Stimulated activated CD4-positive, alpha-beta T cell treated with anti-CD3 and anti-CD28 coated beads, Interleukin-12 subunit alpha, Interleukin-12 subunit beta, amount 100 ng/mL, for 48 hours (primary cell): ENCODE results near the gene CMTM5.

Source experiments
- DNase-seq, 3 donors: peaks; one replicate each; pipeline ENCODE4 v3.0.0-alpha.2; 2020; ENCODE audit warnings: low read depth in 2 of 3, low spot score in 1 of 3

CMTM5 gene

DNA sequence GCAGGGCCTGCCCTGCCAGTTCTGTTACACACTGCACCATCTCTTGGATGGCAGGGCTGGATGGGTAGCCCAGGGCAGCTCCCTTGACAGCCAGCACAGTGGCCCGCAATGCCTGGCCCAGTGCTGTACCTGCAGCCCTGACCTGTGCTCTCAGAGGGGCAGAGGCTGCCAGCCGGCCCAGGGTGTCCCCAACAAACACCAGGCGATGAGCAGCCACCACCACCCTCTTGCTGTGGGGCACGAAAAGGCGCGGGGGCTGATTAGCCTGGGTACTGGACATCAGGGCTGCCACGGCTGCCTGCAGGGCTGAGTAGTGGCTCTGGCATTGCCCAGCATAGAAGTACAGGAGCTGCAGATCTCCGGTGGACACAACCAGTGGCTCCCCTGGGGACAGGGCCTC lies 19.6 kb upstream of the CMTM5 start:
- no peak for DNase-seq

DNA sequence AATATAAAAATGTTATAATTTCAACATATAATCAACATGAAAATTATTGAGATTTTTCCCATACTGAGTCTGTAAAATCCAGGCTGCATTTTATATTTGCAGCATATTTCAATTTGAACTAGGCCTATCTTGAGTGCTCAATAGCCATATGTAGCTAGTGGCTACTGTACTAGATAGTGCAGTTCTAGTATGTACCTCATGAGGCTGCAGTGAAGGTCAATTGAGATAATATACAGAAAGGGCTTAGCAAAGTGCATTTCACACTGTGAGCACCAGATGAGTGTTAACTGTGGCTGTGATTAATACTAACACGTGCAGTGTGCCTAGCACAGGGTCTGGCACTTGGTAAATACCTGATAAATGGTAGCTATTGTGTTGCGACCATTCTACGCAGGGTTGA lies 18.8 kb upstream of the CMTM5 start:
- no peak for DNase-seq

DNA sequence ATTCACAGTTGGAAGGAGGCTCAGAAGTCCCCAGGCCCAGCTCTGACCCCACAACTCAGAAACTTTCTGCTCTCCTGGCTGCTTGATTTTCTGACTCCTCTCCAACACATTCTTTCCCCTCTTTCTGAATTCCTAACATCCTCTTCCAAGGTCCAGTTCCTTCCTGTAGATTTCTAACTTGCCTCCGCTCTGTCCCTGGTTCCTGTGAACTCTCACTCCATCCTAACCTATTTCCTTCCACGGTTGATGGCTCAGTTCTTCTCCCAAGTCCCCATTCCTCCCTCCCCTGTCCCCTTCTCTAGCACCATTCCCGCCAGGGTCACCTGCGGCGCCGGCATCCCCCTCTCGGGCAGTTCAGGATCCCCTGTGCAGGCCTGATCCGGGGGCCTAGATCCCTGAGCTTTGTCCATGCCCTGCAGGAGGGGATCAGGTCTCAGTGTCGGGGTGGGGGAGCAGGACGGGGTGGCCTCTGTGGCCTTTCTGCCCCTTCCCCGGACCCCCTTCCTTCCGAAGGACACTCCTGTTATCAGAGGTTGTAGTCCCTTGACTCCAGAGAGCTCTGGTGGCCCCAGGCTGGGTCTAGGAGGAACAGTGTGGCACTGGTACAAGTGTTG lies 18.2 kb upstream of the CMTM5 start:
- DNase-seq, result no peak

DNA sequence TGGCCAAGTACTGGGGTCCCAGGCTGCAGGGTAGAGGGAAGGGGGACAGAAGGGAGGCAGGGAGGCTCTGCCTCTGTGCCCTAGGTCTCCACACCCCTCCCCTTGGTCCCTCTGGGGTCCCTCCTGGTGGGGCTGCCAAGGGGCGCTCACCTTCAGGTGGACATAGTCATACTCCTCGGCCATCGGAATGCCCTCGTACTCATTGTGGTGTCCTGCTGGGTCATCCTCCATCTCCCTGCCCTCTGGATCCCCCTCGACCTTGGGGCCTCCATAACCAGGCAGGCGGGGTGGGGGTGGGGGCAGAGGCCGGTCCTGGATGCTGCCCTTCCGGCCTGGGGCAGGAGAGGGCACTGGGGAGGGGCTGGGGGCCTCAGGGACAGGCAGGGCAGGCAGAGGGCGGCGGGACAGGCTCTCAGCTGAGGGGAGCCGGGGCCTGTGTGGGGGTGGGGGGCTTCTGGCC lies 17.6 kb upstream of the CMTM5 start:
- DNase-seq, result no peak

DNA sequence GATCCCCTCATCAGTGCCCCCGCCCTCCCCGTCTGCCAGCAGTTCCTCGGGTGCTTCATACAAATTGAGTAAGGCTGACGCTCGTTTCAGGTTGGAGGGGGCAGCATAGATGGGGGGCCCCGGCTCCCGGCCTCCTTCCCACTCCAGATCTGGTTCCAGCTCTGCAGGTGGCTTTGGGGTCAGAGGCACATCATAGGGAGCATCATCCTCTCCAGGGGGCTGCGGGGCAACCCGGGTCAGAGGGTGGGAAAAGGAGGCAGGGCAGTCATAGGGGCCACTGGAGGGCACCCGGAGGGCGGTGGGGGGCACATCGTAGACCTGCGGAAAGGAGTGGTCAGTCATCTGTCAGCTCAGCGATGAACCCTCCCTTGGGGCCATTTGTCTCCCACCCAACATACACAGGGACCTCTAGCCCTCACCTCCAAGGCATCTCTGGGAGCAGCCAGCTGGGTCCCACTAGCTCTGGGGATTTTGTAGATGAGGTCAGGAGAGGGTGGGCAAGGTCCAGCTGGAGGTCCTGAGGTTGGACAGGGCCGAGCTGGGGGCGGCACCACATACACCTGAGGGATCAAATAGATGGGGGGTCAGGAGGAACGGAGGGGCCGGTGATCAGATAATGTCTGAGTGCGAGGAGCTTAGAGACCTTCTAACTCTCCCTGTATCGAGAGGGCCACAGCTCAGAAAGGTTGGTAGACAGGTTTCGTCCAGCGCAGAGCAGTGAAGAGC lies 17.0 kb upstream of the CMTM5 start:
- no peak for DNase-seq

DNA sequence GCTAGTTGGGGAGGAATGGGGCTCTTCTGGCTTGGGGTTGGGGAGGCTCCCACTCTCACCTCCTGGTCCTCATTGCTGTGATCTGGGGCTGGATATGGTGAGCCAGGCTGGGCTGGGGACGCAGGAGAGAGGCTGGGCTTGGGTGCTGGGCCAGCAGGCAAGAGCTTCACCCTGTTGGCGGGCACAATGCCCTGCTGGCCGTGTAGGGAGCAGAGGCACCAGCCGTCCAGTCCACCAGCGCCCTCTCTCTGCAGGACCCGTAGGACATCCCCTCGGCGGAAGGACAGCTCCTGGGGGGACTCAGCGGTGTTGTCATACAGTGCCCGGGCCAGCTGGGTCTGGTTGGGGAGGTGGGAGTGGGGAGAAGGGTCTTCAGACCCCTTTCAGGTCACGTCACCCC lies 16.4 kb upstream of the CMTM5 start:
- DNase-seq, result no peak

DNA sequence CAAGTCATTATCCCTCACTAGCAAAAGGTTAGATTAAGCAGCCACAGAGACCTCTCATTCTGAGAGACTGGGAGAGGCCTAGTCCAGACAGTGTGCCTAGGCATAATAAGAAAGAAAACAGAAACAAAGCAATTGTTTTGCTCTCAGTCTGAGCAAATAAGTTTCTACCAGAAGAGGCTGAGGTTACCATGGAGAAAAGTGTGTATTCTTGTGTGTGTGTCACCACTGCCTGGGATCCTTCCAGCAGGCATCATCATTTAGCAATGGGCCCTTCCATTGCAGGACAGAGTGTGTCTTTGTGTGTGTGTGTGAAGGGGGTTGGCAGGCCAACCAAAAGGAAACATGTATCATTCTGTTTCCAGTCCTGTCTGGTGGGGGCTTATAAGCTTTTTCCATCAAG lies 15.5 kb upstream of the CMTM5 start:
- DNase-seq, result no peak

DNA sequence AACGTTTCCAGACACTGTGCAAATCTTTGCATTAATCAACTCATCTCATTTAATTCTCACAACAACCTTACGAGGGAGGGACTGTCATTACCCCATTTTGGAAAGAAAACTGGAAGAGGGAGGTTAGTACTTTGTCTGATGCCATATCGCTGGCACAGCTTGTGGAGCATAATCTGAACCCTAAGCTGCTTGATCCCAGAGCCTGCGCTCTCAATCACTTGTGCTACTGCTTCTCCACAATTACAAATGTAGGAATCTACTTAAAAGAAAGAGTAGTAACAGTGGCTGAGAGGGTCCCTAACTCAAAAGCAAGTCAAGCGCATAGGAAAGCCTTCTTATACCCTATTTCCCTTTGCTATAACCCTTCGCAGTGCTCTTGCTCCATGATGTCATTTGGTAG lies 15.1 kb upstream of the CMTM5 start:
- no peak for DNase-seq

DNA sequence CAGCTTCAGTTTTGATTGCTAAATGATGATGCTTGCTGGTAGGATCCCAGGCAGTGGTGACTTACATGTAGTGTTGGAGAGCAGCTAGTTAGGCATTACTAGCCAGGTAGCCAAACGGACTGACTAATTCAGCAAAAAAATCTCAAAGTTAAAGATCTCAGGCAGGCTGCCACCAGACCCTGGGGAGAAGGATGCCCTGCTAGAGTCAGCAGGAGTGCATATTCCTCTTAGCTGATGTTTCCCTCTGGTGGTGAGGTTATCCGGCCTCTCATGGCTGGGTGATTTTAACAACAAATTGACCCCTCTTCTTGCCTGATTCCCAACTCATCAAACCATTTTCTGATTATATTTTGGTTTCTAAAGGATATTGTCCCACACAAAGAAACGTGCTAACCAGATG lies 14.6 kb upstream of the CMTM5 start:
- DNase-seq, result no peak

DNA sequence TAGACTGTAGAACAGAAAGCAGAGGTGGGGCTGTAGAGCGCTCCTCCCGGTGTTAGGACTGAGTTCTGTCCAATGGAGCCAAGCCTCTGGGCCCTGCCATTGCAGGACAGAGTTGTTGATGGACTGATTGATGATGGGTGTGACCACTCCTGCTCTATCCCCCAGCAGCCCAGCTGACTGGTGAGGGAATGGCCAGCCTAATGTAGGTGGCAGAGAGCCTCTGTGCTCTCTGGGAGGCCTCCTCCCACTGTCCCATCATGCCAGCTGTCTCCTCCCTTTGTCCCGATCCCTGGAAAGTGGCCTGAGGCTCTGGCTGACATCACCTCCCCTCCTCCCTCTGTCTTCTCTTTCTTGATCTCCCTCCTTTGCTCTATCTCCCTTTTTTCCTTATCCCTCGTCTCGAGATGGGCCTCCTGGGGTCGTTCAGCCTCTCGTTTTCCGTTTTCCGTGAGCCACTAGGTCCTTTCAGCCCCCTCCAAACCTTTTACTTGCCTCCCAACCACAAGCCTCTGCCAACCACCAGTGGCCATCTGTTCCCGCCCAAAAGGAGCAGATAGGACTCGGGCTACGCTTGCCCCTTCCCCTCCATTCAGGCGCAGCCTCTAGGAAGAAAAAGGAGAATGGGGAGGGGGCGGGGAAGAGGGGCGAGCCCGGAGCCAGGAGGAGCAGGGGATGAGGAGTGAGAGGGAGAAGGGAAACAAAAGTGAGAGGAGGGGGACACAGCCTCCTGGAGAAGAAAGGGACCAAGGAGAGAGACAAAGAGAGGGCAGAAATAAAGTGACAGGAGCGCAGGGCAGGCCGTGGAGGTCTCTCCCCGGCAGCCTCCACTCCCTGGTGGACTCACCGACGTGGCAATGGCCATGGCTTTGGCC lies 12.4 kb upstream of the CMTM5 start:
- DNase-seq, result no peak

DNA sequence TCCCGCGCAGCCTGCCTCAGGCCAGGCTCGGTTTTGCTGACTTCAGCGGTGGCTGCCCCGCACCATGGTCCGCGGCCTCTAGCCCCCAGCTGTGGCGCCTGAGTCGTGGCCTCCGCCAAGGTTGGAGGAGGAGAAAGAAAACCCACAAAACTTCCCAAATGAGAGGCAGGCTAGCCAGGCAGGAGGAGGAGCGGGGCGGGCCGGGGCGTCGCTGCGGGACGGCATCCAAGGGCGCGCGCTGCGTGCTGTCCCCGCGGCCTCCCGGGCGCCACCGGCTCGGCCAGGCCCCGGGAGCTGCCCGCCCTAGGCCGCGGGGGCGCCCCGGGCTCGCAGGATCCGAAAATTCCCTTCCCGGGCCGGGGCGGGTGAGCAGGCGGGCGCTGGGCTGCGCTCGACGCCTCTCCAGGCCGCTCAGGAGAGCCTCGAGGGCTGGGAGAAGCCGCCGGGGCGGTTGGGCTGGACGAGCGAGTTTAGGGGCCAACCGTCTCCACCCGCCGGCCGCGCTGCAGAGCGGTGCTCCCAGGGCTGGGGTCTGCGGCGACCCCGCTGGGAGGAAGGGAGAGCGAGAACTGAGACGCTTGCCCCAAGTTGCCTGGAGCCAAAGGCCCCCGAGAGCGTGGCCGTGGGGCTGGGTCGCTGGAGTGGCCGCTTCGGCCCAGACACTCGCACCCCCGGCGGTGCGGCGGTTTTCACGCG lies 11.7 kb upstream of the CMTM5 start, which contains the start of gene EFS:
EFS (minus strand) TSS at position 137 of the 696 bp plus-strand sequence. CDS start 147 bp downstream, outside the sequence.
- no peak for DNase-seq

DNA sequence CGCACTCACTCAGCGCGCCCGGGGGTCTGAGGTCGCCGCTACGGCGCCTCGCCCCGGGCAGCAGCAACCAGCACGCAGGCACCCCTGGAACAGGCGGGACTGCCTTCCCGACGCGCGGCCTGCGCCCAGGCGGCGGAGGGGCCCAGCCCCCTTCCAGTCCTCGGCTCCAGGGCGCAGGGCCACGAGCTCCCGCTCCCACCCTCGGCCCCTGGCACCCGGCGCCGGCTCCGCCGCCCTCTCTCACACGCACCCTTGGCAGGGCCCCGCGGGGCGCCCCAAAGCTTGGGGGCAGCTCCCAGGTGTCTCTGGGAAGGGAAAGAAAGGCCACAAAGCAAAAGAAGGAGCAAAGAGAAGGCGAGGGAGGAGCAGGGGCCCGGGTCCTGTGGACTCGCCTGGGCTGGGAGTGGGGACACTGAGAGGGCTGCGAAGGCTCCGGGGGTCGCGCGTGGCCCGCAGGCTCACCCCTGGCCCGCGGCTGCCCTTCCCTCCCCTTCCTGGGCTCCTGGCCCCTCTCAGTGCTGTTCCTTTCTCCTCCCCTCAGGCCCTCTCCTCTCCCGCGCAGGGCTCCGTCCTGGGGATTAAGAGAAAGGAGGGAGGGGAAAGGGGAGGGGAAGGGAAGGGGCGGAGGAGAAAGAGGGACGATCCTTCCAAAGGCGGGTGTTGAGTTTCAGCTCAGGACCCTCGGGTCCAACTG lies 11.0 kb upstream of the CMTM5 start:
- DNase-seq, result no peak

DNA sequence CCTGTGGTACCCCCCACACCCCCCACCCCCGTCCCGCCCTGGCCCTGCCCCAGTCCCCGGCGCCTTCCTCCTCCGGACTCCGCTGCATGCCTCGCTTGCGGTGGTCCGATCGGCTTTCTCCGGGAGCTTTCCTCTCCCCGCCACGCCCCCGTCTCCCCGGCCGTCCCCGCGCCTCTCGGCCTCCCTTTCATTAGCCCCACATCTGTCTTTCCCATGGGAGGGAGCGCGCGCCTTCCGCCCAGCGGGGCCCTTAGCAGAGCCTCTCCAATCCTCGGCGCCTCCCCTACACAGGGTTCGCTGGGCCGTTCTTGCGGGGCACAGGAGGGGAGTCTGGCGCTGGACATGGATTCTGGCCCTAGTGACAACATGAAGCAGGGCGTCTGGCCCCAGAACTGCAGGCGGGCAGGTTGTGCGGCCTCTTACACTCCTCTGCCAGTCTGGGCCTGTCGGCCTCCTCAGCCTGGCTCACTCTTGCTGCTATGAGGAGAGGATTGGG lies 10.4 kb upstream of the CMTM5 start:
- DNase-seq, result no peak

DNA sequence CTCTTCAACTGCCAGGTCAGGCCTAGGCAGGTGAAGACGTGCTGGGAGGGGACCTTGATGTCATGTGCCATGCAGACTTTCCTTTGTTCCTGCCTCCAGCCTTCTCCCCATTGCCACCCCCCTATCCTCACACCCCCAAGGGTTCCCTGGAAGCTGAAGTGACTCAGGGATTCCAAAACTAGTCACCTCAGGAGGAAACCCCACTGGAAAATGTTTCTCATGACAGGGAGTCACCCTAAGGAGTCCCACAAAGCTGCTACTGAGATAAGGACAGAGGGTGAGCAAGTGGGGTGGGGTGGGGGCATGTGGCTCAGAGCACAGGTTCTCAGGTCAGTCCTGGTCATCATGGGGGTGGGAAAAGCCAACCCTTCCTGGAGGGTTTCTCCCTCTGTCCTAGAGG lies 6.6 kb upstream of the CMTM5 start:
- DNase-seq, result no peak

DNA sequence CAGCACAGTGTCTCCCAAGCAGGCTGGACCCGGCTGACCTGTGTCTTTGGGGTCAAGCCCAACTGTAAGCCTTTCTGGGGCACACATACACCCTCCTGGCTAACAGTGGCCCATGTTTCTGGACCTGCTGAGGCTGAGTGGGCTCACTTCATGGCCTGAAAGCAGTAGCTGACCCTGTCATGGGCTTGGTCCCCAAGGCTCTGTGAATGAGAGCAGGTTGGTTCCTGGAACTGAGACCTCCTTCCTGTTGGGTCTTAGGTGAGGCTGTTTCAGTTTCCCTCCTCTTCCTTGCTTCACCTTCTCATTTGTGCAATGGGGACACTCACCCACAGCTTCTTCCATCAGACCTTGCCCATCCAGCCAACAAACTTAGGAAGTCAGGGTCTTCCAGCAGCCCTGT lies 5.0 kb upstream of the CMTM5 start:
- DNase-seq, result no peak

DNA sequence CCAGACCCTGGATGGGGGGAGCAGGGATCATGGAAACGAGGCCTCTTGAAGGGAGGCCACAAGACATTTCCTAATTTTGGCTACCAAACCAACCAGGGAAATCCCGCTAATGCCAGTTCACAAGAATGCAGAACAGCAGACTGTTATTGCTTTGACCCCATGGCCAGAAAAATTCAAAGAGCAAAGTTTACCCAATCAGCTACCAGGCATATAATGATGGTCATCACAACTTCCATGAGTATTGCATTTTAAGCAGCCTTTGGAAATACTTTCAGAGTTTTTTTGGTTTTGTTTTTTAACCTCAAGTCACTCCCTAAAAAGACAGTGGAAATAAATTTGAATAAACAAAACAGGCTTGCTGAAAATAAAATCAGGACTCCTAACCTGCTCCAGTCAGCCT lies 4.3 kb upstream of the CMTM5 start, which contains the start of gene IL25:
IL25 (plus strand) TSS at position 301 of the 400 bp plus-strand sequence.
- DNase-seq, result no peak

DNA sequence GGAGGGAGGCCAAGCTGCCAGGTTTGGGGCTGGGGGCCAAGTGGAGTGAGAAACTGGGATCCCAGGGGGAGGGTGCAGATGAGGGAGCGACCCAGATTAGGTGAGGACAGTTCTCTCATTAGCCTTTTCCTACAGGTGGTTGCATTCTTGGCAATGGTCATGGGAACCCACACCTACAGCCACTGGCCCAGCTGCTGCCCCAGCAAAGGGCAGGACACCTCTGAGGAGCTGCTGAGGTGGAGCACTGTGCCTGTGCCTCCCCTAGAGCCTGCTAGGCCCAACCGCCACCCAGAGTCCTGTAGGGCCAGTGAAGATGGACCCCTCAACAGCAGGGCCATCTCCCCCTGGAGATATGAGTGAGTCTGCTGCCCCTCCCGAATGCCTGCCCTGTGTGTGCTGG lies 3.8 kb upstream of the CMTM5 start:
- DNase-seq, result no peak

DNA sequence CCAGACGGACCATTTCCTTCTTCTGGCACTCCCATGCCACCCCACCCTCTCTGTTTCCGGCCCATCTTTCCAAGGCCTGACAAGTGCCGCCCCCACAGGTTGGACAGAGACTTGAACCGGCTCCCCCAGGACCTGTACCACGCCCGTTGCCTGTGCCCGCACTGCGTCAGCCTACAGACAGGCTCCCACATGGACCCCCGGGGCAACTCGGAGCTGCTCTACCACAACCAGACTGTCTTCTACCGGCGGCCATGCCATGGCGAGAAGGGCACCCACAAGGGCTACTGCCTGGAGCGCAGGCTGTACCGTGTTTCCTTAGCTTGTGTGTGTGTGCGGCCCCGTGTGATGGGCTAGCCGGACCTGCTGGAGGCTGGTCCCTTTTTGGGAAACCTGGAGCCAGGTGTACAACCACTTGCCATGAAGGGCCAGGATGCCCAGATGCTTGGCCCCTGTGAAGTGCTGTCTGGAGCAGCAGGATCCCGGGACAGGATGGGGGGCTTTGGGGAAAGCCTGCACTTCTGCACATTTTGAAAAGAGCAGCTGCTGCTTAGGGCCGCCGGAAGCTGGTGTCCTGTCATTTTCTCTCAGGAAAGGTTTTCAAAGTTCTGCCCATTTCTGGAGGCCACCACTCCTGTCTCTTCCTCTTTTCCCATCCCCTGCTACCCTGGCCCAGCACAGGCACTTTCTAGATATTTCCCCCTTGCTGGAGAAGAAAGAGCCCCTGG lies 1.2 kb upstream of the CMTM5 start:
- no peak for DNase-seq

DNA sequence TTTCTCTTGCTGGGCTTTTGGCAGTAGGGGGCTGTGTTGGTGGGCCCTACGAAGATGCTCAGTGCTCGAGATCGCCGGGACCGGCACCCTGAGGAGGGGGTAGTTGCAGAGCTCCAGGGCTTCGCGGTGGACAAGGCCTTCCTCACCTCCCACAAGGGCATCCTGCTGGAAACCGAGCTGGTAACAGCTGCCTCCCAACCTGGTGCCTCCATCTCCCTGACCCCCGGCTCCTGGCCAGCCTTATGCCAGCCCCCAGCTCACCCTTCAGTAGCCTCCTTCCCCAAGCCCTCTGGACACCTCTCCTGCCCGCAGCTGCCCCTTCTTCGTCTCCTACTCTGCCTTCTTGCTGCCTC lies 328 bp downstream of the CMTM5 start:
- DNase-seq, result no peak
